Stimulated activated CD4-positive, alpha-beta T cell treated with anti-CD3 and anti-CD28 coated beads, TNF-alpha, amount 100 ng/mL, for 48 hours (primary cell): ENCODE data around the gene SERPINH1.

Experiments
- DNase-seq, 3 donors: peaks; one replicate each; pipeline ENCODE4 v3.0.0-alpha.2; 2020; ENCODE audit warnings: low read depth in 3 of 3

SERPINH1 gene

GRCh38 chr11:75562048-75562835 is at the start of gene SERPINH1:
TSS of gene SERPINH1 (plus strand) at chr11:75562253. CDS start at chr11:75566350, 4,097 bp downstream.
- peak; percentile 66 to 70 (median 67) for DNase-seq

GRCh38 chr11:75513250-75513649 is 48.8 kb upstream of the SERPINH1 start:
- DNase-seq, result no peak

- no peak for DNase-seq
Measured at GRCh38 chr11:75514596-75514995, 47.5 kb upstream of the SERPINH1 start.

- no peak for DNase-seq
Measured at GRCh38 chr11:75516140-75516539, 45.9 kb upstream of the SERPINH1 start.

- no peak for DNase-seq
Measured at GRCh38 chr11:75516886-75517285, 45.2 kb upstream of the SERPINH1 start.

- no peak for DNase-seq
Measured at GRCh38 chr11:75518204-75518549, 43.9 kb upstream of the SERPINH1 start.

GRCh38 chr11:75518771-75519653 is 43.0 kb upstream of the SERPINH1 start:
- no peak for DNase-seq

GRCh38 chr11:75520688-75521087 is 41.4 kb upstream of the SERPINH1 start:
- DNase-seq, result no peak

- no peak for DNase-seq
Measured at GRCh38 chr11:75522286-75523044, 39.6 kb upstream of the SERPINH1 start.

- no peak for DNase-seq
Measured at GRCh38 chr11:75523189-75523588, 38.9 kb upstream of the SERPINH1 start.

GRCh38 chr11:75523811-75524664 is 38.0 kb upstream of the SERPINH1 start:
- no peak for DNase-seq

- no peak for DNase-seq
Measured at GRCh38 chr11:75524665-75525432, 37.2 kb upstream of the SERPINH1 start.

GRCh38 chr11:75525433-75526191 is 36.4 kb upstream of the SERPINH1 start, which contains the start of gene GDPD5:
TSS of gene GDPD5 (minus strand) at chr11:75525941. CDS start at chr11:75477735, 48,206 bp downstream.
- DNase-seq, result peak; percentile 71 to 85 (median 76)

GRCh38 chr11:75526192-75526541 is 35.9 kb upstream of the SERPINH1 start:
- DNase-seq, result no peak

- no peak for DNase-seq
Measured at GRCh38 chr11:75527130-75527529, 34.9 kb upstream of the SERPINH1 start.

GRCh38 chr11:75527938-75528735 is 33.9 kb upstream of the SERPINH1 start:
- no peak for DNase-seq

- no peak for DNase-seq
Measured at GRCh38 chr11:75530577-75530976, 31.5 kb upstream of the SERPINH1 start.

- no peak for DNase-seq
Measured at GRCh38 chr11:75531325-75531724, 30.7 kb upstream of the SERPINH1 start.
